HEK293 (cell line): ENCODE data around the gene VEGFB.
A peak's percentile ranks its signal among the peaks of the same experiment; 100 is the strongest.

ENCODE experiments used
- CTCF ChIA-PET: fragments of 350-600 bp; formaldehyde crosslinking; extraction: SDS; loops from one replicate; lab custom pipeline; 2021; ENCODE audit warnings: antibody characterized with exemption; lab: Yijun Ruan, JAX
- POLR2A ChIA-PET: fragments of 300-600 bp; formaldehyde crosslinking; extraction: SDS; loops from one replicate; lab custom pipeline; 2020; ENCODE audit warnings: antibody characterized with exemption, inconsistent platforms; lab: Yijun Ruan, JAX
- H3K27ac ChIP-seq: fragments of 200-500 bp; sonication (Bioruptor generic); 2 replicates; pipeline ENCODE4 v1.5.1; 2014; ENCODE audit warnings: low read depth, low read length, control low read depth, inconsistent platforms; ENCODE audit errors: extremely low read depth
- H3K36me3 ChIP-seq, 2 experiments: fragments of 200-500 bp in 1 of 2; sonication (Bioruptor generic) in 1 of 2; 1 replicate in 1 of 2; 2 replicates in 1 of 2; pipeline ENCODE4 v1.5.1; 2014 to 2017; ENCODE audit warnings: inconsistent platforms in 2 of 2, low read length in 2 of 2; ENCODE audit not compliant: control insufficient read depth in 2 of 2, insufficient read depth in 1 of 2
- H3K4me1 ChIP-seq: fragments of 200-500 bp; sonication (Bioruptor generic); 2 replicates; pipeline ENCODE4 v1.5.1; 2014; ENCODE audit warnings: mild to moderate bottlenecking, low read length, inconsistent platforms; ENCODE audit not compliant: control insufficient read depth, insufficient read depth
- H3K4me3 ChIP-seq: 2 replicates; pipeline ENCODE4 v1.5.1; 2011; ENCODE audit warnings: low read depth, mild to moderate bottlenecking, control low read depth, low read length, moderate library complexity
- H3K9me3 ChIP-seq: fragments of 200-500 bp; sonication (Bioruptor generic); 2 replicates; pipeline ENCODE4 v1.5.1; 2014; ENCODE audit warnings: low read depth, low read length, inconsistent platforms; ENCODE audit not compliant: control insufficient read depth, insufficient read depth
- HIC1 ChIP-seq: fragments of 450-650 bp; formaldehyde crosslinking; IDR thresholded peaks from 2 replicates; pipeline ENCODE4 v1.5.1; 2016; ENCODE audit warnings: missing biosample characterization, missing genetic modification characterization
- OVOL3 ChIP-seq: fragments of 450-650 bp; formaldehyde crosslinking; IDR thresholded peaks from 2 replicates; pipeline ENCODE4 v1.5.1; 2016; ENCODE audit warnings: missing biosample characterization, missing genetic modification characterization
- YY1 ChIP-seq: fragments of 450-650 bp; formaldehyde crosslinking; IDR thresholded peaks from 2 replicates; pipeline ENCODE4 v1.5.1; 2018; ENCODE audit warnings: missing biosample characterization, missing genetic modification characterization
- ZBTB1 ChIP-seq: fragments of 450-650 bp; formaldehyde crosslinking; IDR thresholded peaks from 2 replicates; pipeline ENCODE4 v1.5.1; 2016; ENCODE audit warnings: missing biosample characterization, missing genetic modification characterization
- ZBTB20 ChIP-seq: fragments of 450-650 bp; formaldehyde crosslinking; IDR thresholded peaks from 2 replicates; pipeline ENCODE4 v1.5.1; 2016; ENCODE audit warnings: missing biosample characterization, missing genetic modification characterization
- ZBTB6 ChIP-seq: fragments of 450-650 bp; formaldehyde crosslinking; IDR thresholded peaks from 2 replicates; pipeline ENCODE4 v1.5.1; 2017; ENCODE audit warnings: missing biosample characterization, missing genetic modification characterization
- ZNF132 ChIP-seq: fragments of 450-650 bp; formaldehyde crosslinking; IDR thresholded peaks from 2 replicates; pipeline ENCODE4 v1.5.1; 2017; ENCODE audit warnings: missing biosample characterization, missing genetic modification characterization, borderline replicate concordance
- ZNF140 ChIP-seq: fragments of 450-650 bp; formaldehyde crosslinking; IDR thresholded peaks from 2 replicates; pipeline ENCODE4 v1.5.1; 2016; ENCODE audit warnings: missing biosample characterization, missing genetic modification characterization
- ZNF146 ChIP-seq: fragments of 450-650 bp; formaldehyde crosslinking; IDR thresholded peaks from 2 replicates; pipeline ENCODE4 v1.5.1; 2016; ENCODE audit warnings: missing biosample characterization, missing genetic modification characterization
- ZNF24 ChIP-seq: fragments of 450-650 bp; formaldehyde crosslinking; IDR thresholded peaks from 2 replicates; pipeline ENCODE4 v1.5.1; 2016; ENCODE audit warnings: missing biosample characterization, missing genetic modification characterization
- ZNF266 ChIP-seq: fragments of 450-650 bp; formaldehyde crosslinking; IDR thresholded peaks from 2 replicates; pipeline ENCODE4 v1.5.1; 2016; ENCODE audit warnings: missing biosample characterization, missing genetic modification characterization, low read depth
- ZNF274 ChIP-seq, 2 experiments: fragments of 200-500 bp in 1 of 2; fragments of 450-650 bp in 1 of 2; sonication (Bioruptor generic) in 1 of 2; formaldehyde crosslinking in 1 of 2; IDR thresholded peaks; 2 replicates each; pipeline versions ENCODE4 v1.5.1 to v1.6.1; 2014 to 2016; ENCODE audit warnings: borderline replicate concordance in 1 of 2, inconsistent platforms in 1 of 2, low read length in 1 of 2, missing biosample characterization in 1 of 2, missing genetic modification characterization in 1 of 2
- ZNF335 ChIP-seq: fragments of 450-650 bp; formaldehyde crosslinking; conservative IDR thresholded peaks from 2 replicates; pipeline ENCODE4 v1.5.1; 2016; ENCODE audit warnings: missing biosample characterization, missing genetic modification characterization
- ZNF521 ChIP-seq: fragments of 450-650 bp; formaldehyde crosslinking; IDR thresholded peaks from 2 replicates; pipeline ENCODE4 v1.5.1; 2017; ENCODE audit warnings: missing biosample characterization, mild to moderate bottlenecking, missing genetic modification characterization
- ZNF580 ChIP-seq: fragments of 450-650 bp; formaldehyde crosslinking; IDR thresholded peaks from 2 replicates; pipeline ENCODE4 v1.5.1; 2016; ENCODE audit warnings: missing biosample characterization, missing genetic modification characterization
- ZNF621 ChIP-seq: fragments of 450-650 bp; formaldehyde crosslinking; IDR thresholded peaks from 2 replicates; pipeline ENCODE4 v1.5.1; 2017; ENCODE audit warnings: missing biosample characterization, missing genetic modification characterization
- ZNF623 ChIP-seq: fragments of 450-650 bp; formaldehyde crosslinking; IDR thresholded peaks from 2 replicates; pipeline ENCODE4 v1.5.1; 2016; ENCODE audit warnings: missing biosample characterization, missing genetic modification characterization
- ZNF645 ChIP-seq: fragments of 450-650 bp; formaldehyde crosslinking; IDR thresholded peaks from 2 replicates; pipeline ENCODE4; 2016; ENCODE audit warnings: missing biosample characterization, missing genetic modification characterization
- ZNF701 ChIP-seq: fragments of 450-650 bp; formaldehyde crosslinking; IDR thresholded peaks from 2 replicates; pipeline ENCODE4 v1.5.1; 2016; ENCODE audit warnings: missing biosample characterization, missing genetic modification characterization
- ZNF768 ChIP-seq: fragments of 450-650 bp; formaldehyde crosslinking; IDR thresholded peaks from 2 replicates; pipeline ENCODE4 v1.5.1; 2018; ENCODE audit warnings: missing biosample characterization, mild to moderate bottlenecking, missing genetic modification characterization
- ZNF830 ChIP-seq: fragments of 450-650 bp; IDR thresholded peaks from 2 replicates; pipeline ENCODE4 v1.5.0; 2018; ENCODE audit warnings: missing biosample characterization, missing genetic modification characterization, low read depth, mild to moderate bottlenecking, moderate library complexity
- ZSCAN16 ChIP-seq: fragments of 450-650 bp; formaldehyde crosslinking; IDR thresholded peaks from 2 replicates; pipeline ENCODE4 v1.5.1; 2016; ENCODE audit warnings: missing biosample characterization, missing genetic modification characterization
- ZXDB ChIP-seq: fragments of 450-650 bp; formaldehyde crosslinking; IDR thresholded peaks from 2 replicates; pipeline ENCODE4 v1.5.1; 2016; ENCODE audit warnings: missing biosample characterization, missing genetic modification characterization

Gene VEGFB

GRCh38 chr11:64249038-64249437 is 14.7 kb downstream of the VEGFB start:
- ChIA-PET CTCF (interaction anchor here (1.0 kb wide), 1 partner anchor 9 kb away, joined by 3 read pairs; no protein-coding TSS in a partner anchor), POLR2A (interaction anchor here (0.9 to 4.2 kb wide), 4 partner anchors 8 to 23 kb away, joined by 3 to 52 read pairs (median 6); partner anchors contain the start of genes FKBP2, NUDT22 and TRPT1)
- Histone ChIP-seq H3K36me3 (peaks cover 0 to 9% of the 10 kb centered on the region in 2 experiments; a peak in 1 of 3 replicates), H3K27ac (no peak overlapping the region), H3K9me3 (no peaks in the 10 kb centered on the region), H3K4me3 (no peak overlapping the region), H3K4me1 (peaks cover 10% of the 10 kb centered on the region)
- TF ChIP-seq ZNF132 (tag by site-specific recombination) (no peak), ZBTB1 (tag by site-specific recombination) (no peak), ZNF701 (tag by site-specific recombination) (no peak), ZBTB20 (tag by site-specific recombination) (no peak), ZNF645 (no peak), ZNF335 (tag by site-specific recombination) (no peak), ZXDB (tag by site-specific recombination) (no peak), OVOL3 (no peak), HIC1 (tag by site-specific recombination) (no peak), ZBTB6 (tag by site-specific recombination) (no peak), ZNF623 (tag by site-specific recombination) (no peak), ZNF266 (tag by site-specific recombination) (no peak), ZNF24 (tag by site-specific recombination) (no peak), ZSCAN16 (tag by site-specific recombination) (no peak), ZNF274 (IDR thresholded peaks at IDR 0.05; ENCODE audit: low read length) (no peak), ZNF274 (tag by site-specific recombination; IDR thresholded peaks at IDR 0.05; ENCODE audit: borderline replicate concordance) (no peak), ZNF621 (tag by site-specific recombination) (no peak), ZNF146 (tag by site-specific recombination) (no peak), YY1 (tag by site-specific recombination) (no peak), ZNF140 (tag by site-specific recombination) (no peak), ZNF830 (tag by site-specific recombination) (no peak)

GRCh38 chr11:64249563-64250414 is 15.4 kb downstream of the VEGFB start:
- ChIA-PET CTCF (interaction anchor here (0.7 to 3.6 kb wide), 12 partner anchors 8 to 105 kb away, joined by 3 to 48 read pairs (median 4); partner anchors contain the start of genes CATSPERZ and FKBP2), POLR2A (interaction anchor here (0.9 to 4.2 kb wide), 4 partner anchors 9 to 68 kb away, joined by 4 to 52 read pairs (median 6); partner anchors contain the start of genes FKBP2 and PRDX5)
- no peaks in the 10 kb centered on the region for H3K9me3 ChIP-seq
- peaks cover 10% of the 10 kb centered on the region for H3K4me1 ChIP-seq
- H3K36me3 ChIP-seq, result peaks cover 0 to 12% of the 10 kb centered on the region in 2 experiments; a peak in 1 of 3 replicates
- no peak overlapping the region for H3K4me3 ChIP-seq
- no peak overlapping the region for H3K27ac ChIP-seq
- TF ChIP-seq ZNF521 (tag by site-specific recombination) (no peak), ZNF580 (peak; percentile 73), ZNF768 (tag by site-specific recombination) (peak; percentile 97)
